WTC11 (cell line): ENCODE results near the gene MAN2B2.

ENCODE experiments used
- CREM ChIP-seq: sonication (generic); formaldehyde crosslinking; IDR thresholded peaks from 2 replicates; pipeline ENCODE4 v1.8.1; 2022; ENCODE audit warnings: mild to moderate bottlenecking, missing genetic modification reagents, moderate library complexity
- CTCF ChIP-seq: fragments of 200-600 bp; IDR thresholded peaks from 2 replicates; pipeline ENCODE4 v1.8.0; 2022; ENCODE audit warnings: antibody characterized with exemption
- ETV6 ChIP-seq: sonication (generic); formaldehyde crosslinking; IDR thresholded peaks from 2 replicates; pipeline ENCODE4 v1.8.1; 2022; ENCODE audit warnings: mild to moderate bottlenecking, missing genetic modification reagents
- FOXP1 ChIP-seq: sonication (generic); formaldehyde crosslinking; IDR thresholded peaks from 2 replicates; pipeline ENCODE4 v1.8.0; 2022; ENCODE audit warnings: missing genetic modification reagents, mild to moderate bottlenecking, moderate library complexity, borderline replicate concordance
- JAZF1 ChIP-seq: fragments of 250-450 bp; sonication (Bioruptor Pico); IDR thresholded peaks from 2 replicates; pipeline ENCODE4 v1.9.0; 2021; ENCODE audit warnings: moderate library complexity, mild to moderate bottlenecking, inconsistent platforms
- JUN ChIP-seq: sonication (generic); formaldehyde crosslinking; IDR thresholded peaks from 2 replicates; pipeline ENCODE4 v1.8.0; 2023; ENCODE audit warnings: mild to moderate bottlenecking, missing genetic modification reagents
- KAT7 ChIP-seq: sonication (generic); formaldehyde crosslinking; IDR thresholded peaks from 2 replicates; pipeline ENCODE4 v1.8.1; 2023; ENCODE audit warnings: missing genetic modification reagents, mild to moderate bottlenecking, borderline replicate concordance
- SMAD3 ChIP-seq: sonication (generic); formaldehyde crosslinking; IDR thresholded peaks from 2 replicates; pipeline ENCODE4 v1.8.0; 2022; ENCODE audit warnings: missing genetic modification reagents, mild to moderate bottlenecking, borderline replicate concordance
- ZNF263 ChIP-seq: sonication (generic); formaldehyde crosslinking; IDR thresholded peaks from 2 replicates; pipeline ENCODE4 v1.8.1; 2022; ENCODE audit warnings: low read depth, mild to moderate bottlenecking, moderate library complexity, missing genetic modification reagents
- TF ChIP-seq, protein P1 (sequence below): sonication (generic); formaldehyde crosslinking; IDR thresholded peaks from 2 replicates; pipeline ENCODE4 v1.8.0; 2023; ENCODE audit warnings: missing genetic modification reagents
- TF ChIP-seq, protein P2 (sequence below): sonication (generic); formaldehyde crosslinking; conservative IDR thresholded peaks from 2 replicates; pipeline ENCODE4 v1.8.1; 2023; ENCODE audit warnings: mild to moderate bottlenecking, low read depth, missing genetic modification reagents, moderate library complexity
- TF ChIP-seq, protein P3 (sequence below): sonication (generic); formaldehyde crosslinking; IDR thresholded peaks from 2 replicates; pipeline ENCODE4 v1.8.1; 2023; ENCODE audit warnings: mild to moderate bottlenecking, missing genetic modification reagents, moderate library complexity

- no peak for TF ChIP-seq ETV6
- TF ChIP-seq, protein P1, sequence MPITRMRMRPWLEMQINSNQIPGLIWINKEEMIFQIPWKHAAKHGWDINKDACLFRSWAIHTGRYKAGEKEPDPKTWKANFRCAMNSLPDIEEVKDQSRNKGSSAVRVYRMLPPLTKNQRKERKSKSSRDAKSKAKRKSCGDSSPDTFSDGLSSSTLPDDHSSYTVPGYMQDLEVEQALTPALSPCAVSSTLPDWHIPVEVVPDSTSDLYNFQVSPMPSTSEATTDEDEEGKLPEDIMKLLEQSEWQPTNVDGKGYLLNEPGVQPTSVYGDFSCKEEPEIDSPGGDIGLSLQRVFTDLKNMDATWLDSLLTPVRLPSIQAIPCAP (CRISPR knock-in tag) = no peak
- TF ChIP-seq CTCF = no peak
- TF ChIP-seq JAZF1 (CRISPR knock-in tag) = no peak
- TF ChIP-seq ZNF263 = no peak
- TF ChIP-seq, protein P2, sequence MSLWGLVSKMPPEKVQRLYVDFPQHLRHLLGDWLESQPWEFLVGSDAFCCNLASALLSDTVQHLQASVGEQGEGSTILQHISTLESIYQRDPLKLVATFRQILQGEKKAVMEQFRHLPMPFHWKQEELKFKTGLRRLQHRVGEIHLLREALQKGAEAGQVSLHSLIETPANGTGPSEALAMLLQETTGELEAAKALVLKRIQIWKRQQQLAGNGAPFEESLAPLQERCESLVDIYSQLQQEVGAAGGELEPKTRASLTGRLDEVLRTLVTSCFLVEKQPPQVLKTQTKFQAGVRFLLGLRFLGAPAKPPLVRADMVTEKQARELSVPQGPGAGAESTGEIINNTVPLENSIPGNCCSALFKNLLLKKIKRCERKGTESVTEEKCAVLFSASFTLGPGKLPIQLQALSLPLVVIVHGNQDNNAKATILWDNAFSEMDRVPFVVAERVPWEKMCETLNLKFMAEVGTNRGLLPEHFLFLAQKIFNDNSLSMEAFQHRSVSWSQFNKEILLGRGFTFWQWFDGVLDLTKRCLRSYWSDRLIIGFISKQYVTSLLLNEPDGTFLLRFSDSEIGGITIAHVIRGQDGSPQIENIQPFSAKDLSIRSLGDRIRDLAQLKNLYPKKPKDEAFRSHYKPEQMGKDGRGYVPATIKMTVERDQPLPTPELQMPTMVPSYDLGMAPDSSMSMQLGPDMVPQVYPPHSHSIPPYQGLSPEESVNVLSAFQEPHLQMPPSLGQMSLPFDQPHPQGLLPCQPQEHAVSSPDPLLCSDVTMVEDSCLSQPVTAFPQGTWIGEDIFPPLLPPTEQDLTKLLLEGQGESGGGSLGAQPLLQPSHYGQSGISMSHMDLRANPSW = no peak
- TF ChIP-seq, protein P3, sequence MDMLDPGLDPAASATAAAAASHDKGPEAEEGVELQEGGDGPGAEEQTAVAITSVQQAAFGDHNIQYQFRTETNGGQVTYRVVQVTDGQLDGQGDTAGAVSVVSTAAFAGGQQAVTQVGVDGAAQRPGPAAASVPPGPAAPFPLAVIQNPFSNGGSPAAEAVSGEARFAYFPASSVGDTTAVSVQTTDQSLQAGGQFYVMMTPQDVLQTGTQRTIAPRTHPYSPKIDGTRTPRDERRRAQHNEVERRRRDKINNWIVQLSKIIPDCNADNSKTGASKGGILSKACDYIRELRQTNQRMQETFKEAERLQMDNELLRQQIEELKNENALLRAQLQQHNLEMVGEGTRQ (CRISPR knock-in tag) = no peak
- TF ChIP-seq KAT7 (CRISPR knock-in tag) = no peak
- TF ChIP-seq CREM = no peak
- no peak for TF ChIP-seq FOXP1
- no peak for TF ChIP-seq SMAD3 (CRISPR knock-in tag)
- no peak for TF ChIP-seq JUN (CRISPR knock-in tag)
Observed at GRCh38 chr4:6549890-6550620, 24.9 kb upstream of the MAN2B2 start.
